ENCODE results near the gene RFPL2. TPM values are rescaled to one million over a fixed set of nuclear protein-coding genes. Genes with fewer than 3 reads are reported as not detected.

RFPL2 gene
- total RNA-seq, 1 donor from 2014 or later, result 0.25 TPM

GRCh38 chr22:32222991-32223390 is 18.1 kb upstream of the RFPL2 start:
- H3K4me2 ChIP-seq (ENCODE audit: low read length), result no peak overlapping the region
- H3K27me3 ChIP-seq (ENCODE audit: insufficient read depth, low read length), result no peaks in the 10 kb centered on the region
- Mint-ChIP-seq H3K9me3 (ENCODE audit: unreplicated experiment) (no peaks in the 10 kb centered on the region), H3K4me1 (ENCODE audit: low read depth, unreplicated experiment) (no peaks in the 10 kb centered on the region), H3K4me3 (ENCODE audit: unreplicated experiment) (no peak overlapping the region), H3K36me3 (ENCODE audit: low read depth, unreplicated experiment) (no peaks in the 10 kb centered on the region), H3K27ac (ENCODE audit: unreplicated experiment) (no peak overlapping the region), H3K27me3 (ENCODE audit: low read depth, unreplicated experiment) (peaks cover 2% of the 10 kb centered on the region)
- no peaks in the 10 kb centered on the region for H3K9me3 ChIP-seq (ENCODE audit: insufficient read depth, low read depth, low read length)
- no peak overlapping the region for H3K27ac ChIP-seq (ENCODE audit: low read depth, low read length)
- no peaks in the 10 kb centered on the region for H3K79me2 ChIP-seq (ENCODE audit: insufficient read depth, low read length)
- H3K4me3 ChIP-seq (ENCODE audit: insufficient read depth, low read depth, low read length), result no peak overlapping the region
- FAIRE-seq (no peak), DNase-seq (ENCODE audit: low read depth) (no peak)
- TF ChIP-seq CTCF (IDR thresholded peaks at IDR 0.05; ENCODE audit: insufficient read depth, low read depth, low read length), result no peak
- no peak for TF ChIP-seq EZH2 (IDR thresholded peaks at IDR 0.05; ENCODE audit: insufficient read depth, low read length)
- no peaks in the 10 kb centered on the region for H3K36me3 ChIP-seq (ENCODE audit: insufficient read depth, low read length)
- no peaks in the 10 kb centered on the region for H3K4me1 ChIP-seq (ENCODE audit: insufficient read depth, low read length)
- no peaks in the 10 kb centered on the region for H4K20me1 ChIP-seq (ENCODE audit: insufficient read depth, low read length)
- H3K9ac ChIP-seq (ENCODE audit: low read length), result no peak overlapping the region
- H2AFZ ChIP-seq (ENCODE audit: low read depth, low read length), result no peak overlapping the region

GRCh38 chr22:32219026-32219425 is 14.2 kb upstream of the RFPL2 start:
- no peak overlapping the region for H3K27ac Mint-ChIP-seq (ENCODE audit: unreplicated experiment)
- no peak for FAIRE-seq
- Histone ChIP-seq H3K9ac (ENCODE audit: low read length) (no peak overlapping the region), H3K27ac (ENCODE audit: low read depth, low read length) (no peak overlapping the region), H3K4me2 (ENCODE audit: low read length) (no peak overlapping the region), H3K79me2 (ENCODE audit: insufficient read depth, low read length) (no peaks in the 10 kb centered on the region), H2AFZ (ENCODE audit: low read depth, low read length) (no peak overlapping the region), H3K36me3 (ENCODE audit: insufficient read depth, low read length) (no peaks in the 10 kb centered on the region), H3K4me3 (ENCODE audit: insufficient read depth, low read depth, low read length) (no peak overlapping the region), H3K4me1 (ENCODE audit: insufficient read depth, low read length) (no peaks in the 10 kb centered on the region), H4K20me1 (ENCODE audit: insufficient read depth, low read length) (no peaks in the 10 kb centered on the region), H3K27me3 (ENCODE audit: insufficient read depth, low read length) (no peaks in the 10 kb centered on the region), H3K9me3 (ENCODE audit: insufficient read depth, low read depth, low read length) (no peaks in the 10 kb centered on the region)
- no peak overlapping the region for H3K4me3 Mint-ChIP-seq (ENCODE audit: unreplicated experiment)
- no peaks in the 10 kb centered on the region for H3K9me3 Mint-ChIP-seq (ENCODE audit: unreplicated experiment)
- no peak for DNase-seq (ENCODE audit: low read depth)
- TF ChIP-seq EZH2 (IDR thresholded peaks at IDR 0.05; ENCODE audit: insufficient read depth, low read length) (no peak), CTCF (IDR thresholded peaks at IDR 0.05; ENCODE audit: insufficient read depth, low read depth, low read length) (no peak)
- peaks cover 2% of the 10 kb centered on the region for H3K27me3 Mint-ChIP-seq (ENCODE audit: low read depth, unreplicated experiment)
- no peaks in the 10 kb centered on the region for H3K4me1 Mint-ChIP-seq (ENCODE audit: low read depth, unreplicated experiment)
- no peaks in the 10 kb centered on the region for H3K36me3 Mint-ChIP-seq (ENCODE audit: low read depth, unreplicated experiment)

- no peak overlapping the region for H2AFZ ChIP-seq (ENCODE audit: low read depth, low read length)
- no peaks in the 10 kb centered on the region for H3K27me3 ChIP-seq (ENCODE audit: insufficient read depth, low read length)
- no peak for FAIRE-seq
- H4K20me1 ChIP-seq (ENCODE audit: insufficient read depth, low read length), result no peaks in the 10 kb centered on the region
- H3K9me3 ChIP-seq (ENCODE audit: insufficient read depth, low read depth, low read length), result no peaks in the 10 kb centered on the region
- no peak overlapping the region for H3K4me2 ChIP-seq (ENCODE audit: low read length)
- Mint-ChIP-seq H3K36me3 (ENCODE audit: low read depth, unreplicated experiment) (no peaks in the 10 kb centered on the region), H3K27ac (ENCODE audit: unreplicated experiment) (no peak overlapping the region), H3K4me3 (ENCODE audit: unreplicated experiment) (no peak overlapping the region), H3K9me3 (ENCODE audit: unreplicated experiment) (no peaks in the 10 kb centered on the region), H3K27me3 (ENCODE audit: low read depth, unreplicated experiment) (peaks cover 2% of the 10 kb centered on the region), H3K4me1 (ENCODE audit: low read depth, unreplicated experiment) (no peaks in the 10 kb centered on the region)
- no peak overlapping the region for H3K9ac ChIP-seq (ENCODE audit: low read length)
- H3K4me1 ChIP-seq (ENCODE audit: insufficient read depth, low read length), result no peaks in the 10 kb centered on the region
- H3K36me3 ChIP-seq (ENCODE audit: insufficient read depth, low read length), result no peaks in the 10 kb centered on the region
- H3K4me3 ChIP-seq (ENCODE audit: insufficient read depth, low read depth, low read length), result no peak overlapping the region
- no peaks in the 10 kb centered on the region for H3K79me2 ChIP-seq (ENCODE audit: insufficient read depth, low read length)
- DNase-seq (ENCODE audit: low read depth), result no peak
- no peak overlapping the region for H3K27ac ChIP-seq (ENCODE audit: low read depth, low read length)
- TF ChIP-seq CTCF (IDR thresholded peaks at IDR 0.05; ENCODE audit: insufficient read depth, low read depth, low read length) (no peak), EZH2 (IDR thresholded peaks at IDR 0.05; ENCODE audit: insufficient read depth, low read length) (no peak)
Measured at GRCh38 chr22:32218470-32218869, 13.6 kb upstream of the RFPL2 start.

Data from astrocyte (in vitro differentiated cells and primary cell).